ENCODE data around the gene CSTB. TPM values are rescaled to one million over a fixed set of nuclear protein-coding genes. Genes with fewer than 3 reads are reported as not detected.
"Not testable (repeated sequence)": the region's sequence is repeated elsewhere in the genome, so short reads cannot be mapped to it uniquely, and the experiment has no call there.

Gene CSTB
- total RNA-seq (2021) (44.1 and 55.9 TPM in 2 replicates), Bru-seq, nascent RNA (percentile 81 among the genes with signal in this experiment), BruChase-seq, experiment 1, labeled RNA remaining after a 2-hour chase (percentile 79 among the genes with signal in this experiment), BruChase-seq, experiment 2, labeled RNA remaining after a 6-hour chase (percentile 93 among the genes with signal in this experiment)
- long read RNA-seq, transcript CSTB-201 (3 exons, 2,164 nt): major isoform, 89 of 92 reads
- long read RNA-seq, partial matches to known transcripts: 1 of 92 reads
- long read RNA-seq, other reads (novel, unspliced or antisense): 0 of 92 reads

- Histone ChIP-seq H3K4me3 (ENCODE audit: low read depth, low read length, poor library complexity, severe bottlenecking) (peak within 1 kb of the TSS; percentile 95), H3K27me3 (replicated peaks; ENCODE audit: insufficient read depth, low read depth, low read length, poor library complexity) (no peaks in the 10 kb centered on the region), H3K27ac (ENCODE audit: low read depth, low read length, poor library complexity, severe bottlenecking) (peak within 1 kb of the TSS; percentile 92), H3K9me3 (ENCODE audit: low read depth, low read length, poor library complexity, severe bottlenecking) (no peaks in the 10 kb centered on the region), H3K4me1 (ENCODE audit: insufficient read depth, low read length, poor library complexity, severe bottlenecking) (peaks cover 25% of the 10 kb centered on the region), H3K36me3 (ENCODE audit: insufficient read depth, low read length, poor library complexity, severe bottlenecking) (peaks cover 23% of the 10 kb centered on the region)
- TF ChIP-seq, protein P1, sequence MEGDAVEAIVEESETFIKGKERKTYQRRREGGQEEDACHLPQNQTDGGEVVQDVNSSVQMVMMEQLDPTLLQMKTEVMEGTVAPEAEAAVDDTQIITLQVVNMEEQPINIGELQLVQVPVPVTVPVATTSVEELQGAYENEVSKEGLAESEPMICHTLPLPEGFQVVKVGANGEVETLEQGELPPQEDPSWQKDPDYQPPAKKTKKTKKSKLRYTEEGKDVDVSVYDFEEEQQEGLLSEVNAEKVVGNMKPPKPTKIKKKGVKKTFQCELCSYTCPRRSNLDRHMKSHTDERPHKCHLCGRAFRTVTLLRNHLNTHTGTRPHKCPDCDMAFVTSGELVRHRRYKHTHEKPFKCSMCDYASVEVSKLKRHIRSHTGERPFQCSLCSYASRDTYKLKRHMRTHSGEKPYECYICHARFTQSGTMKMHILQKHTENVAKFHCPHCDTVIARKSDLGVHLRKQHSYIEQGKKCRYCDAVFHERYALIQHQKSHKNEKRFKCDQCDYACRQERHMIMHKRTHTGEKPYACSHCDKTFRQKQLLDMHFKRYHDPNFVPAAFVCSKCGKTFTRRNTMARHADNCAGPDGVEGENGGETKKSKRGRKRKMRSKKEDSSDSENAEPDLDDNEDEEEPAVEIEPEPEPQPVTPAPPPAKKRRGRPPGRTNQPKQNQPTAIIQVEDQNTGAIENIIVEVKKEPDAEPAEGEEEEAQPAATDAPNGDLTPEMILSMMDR (conservative IDR thresholded peaks at IDR 0.05; ENCODE audit: low read depth, low read length): no peak
- CTCF ChIA-PET: no interaction called here
- intact Hi-C loops (cut with micrococcal nuclease; ENCODE audit: unreplicated experiment): no loop called here
- DNase-seq (ENCODE audit: low spot score): peak; percentile 90
- BruUV-seq (replicated peaks): no TSS peak
- POLR2A ChIA-PET (ENCODE audit: low non-redundant PET): no interaction called here
These were observed at the start of gene CSTB for GRCh38 chr21:43775795-43776430. CSTB (minus strand) TSS chr21:43776308; CDS start chr21:43776269, 39 bp downstream.

DNA sequence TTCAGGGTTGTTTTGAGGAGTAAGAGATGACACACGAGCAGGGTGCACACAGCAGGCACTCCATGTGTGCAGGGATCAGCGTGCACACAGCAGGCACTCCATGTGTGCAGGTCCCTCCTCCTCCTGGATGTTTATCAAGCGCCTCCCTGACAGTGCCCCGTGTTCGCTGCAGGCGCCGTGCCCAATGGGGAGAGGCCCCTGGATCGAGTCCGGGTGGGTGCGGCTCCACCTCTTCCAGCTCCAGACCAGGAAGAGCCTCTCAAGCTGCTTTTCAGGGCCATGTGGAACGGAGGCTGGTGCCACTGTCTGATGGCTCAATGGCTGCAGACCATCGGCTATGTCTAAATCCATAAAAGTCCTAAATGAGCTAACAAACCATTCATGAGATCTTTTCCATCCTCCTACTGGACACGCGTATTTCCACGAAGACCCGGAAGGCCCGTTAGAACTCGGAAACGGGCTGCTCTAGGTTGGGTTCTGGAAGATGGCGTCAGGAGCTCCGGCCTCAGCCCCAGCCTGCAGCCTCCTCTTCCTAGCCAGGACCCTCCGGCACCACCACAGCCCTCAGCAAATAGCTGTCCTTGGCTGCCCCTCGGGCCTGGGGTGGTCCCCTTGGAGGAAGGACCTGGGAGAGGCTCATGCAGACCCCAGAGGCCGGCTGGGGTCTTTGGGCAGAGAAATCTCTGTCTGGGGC lies 49.3 kb upstream of the CSTB start:
- BruUV-seq (replicated peaks): no TSS peak
- H3K4me3 ChIP-seq (ENCODE audit: low read depth, low read length, poor library complexity, severe bottlenecking): no peak overlapping the region
- POLR2A ChIA-PET (ENCODE audit: low non-redundant PET): no interaction called here
- DNase-seq (ENCODE audit: low spot score): no peak
- H3K4me1 ChIP-seq (ENCODE audit: insufficient read depth, low read length, poor library complexity, severe bottlenecking): no peaks in the 10 kb centered on the region
- H3K27me3 ChIP-seq (replicated peaks; ENCODE audit: insufficient read depth, low read depth, low read length, poor library complexity): no peaks in the 10 kb centered on the region
- H3K9me3 ChIP-seq (ENCODE audit: low read depth, low read length, poor library complexity, severe bottlenecking): no peaks in the 10 kb centered on the region
- intact Hi-C loops (cut with micrococcal nuclease; ENCODE audit: unreplicated experiment): no loop called here
- H3K36me3 ChIP-seq (ENCODE audit: insufficient read depth, low read length, poor library complexity, severe bottlenecking): no peaks in the 10 kb centered on the region
- no peak for TF ChIP-seq EZH2 (IDR thresholded peaks at IDR 0.05; ENCODE audit: borderline replicate concordance, low read depth, low read length, poor library complexity, severe bottlenecking)
- TF ChIP-seq, protein P1 (conservative IDR thresholded peaks at IDR 0.05; ENCODE audit: low read depth, low read length): no peak
- CTCF ChIA-PET: no interaction called here
- no peak overlapping the region for H3K27ac ChIP-seq (ENCODE audit: low read depth, low read length, poor library complexity, severe bottlenecking)

- DNase-seq (ENCODE audit: low spot score): no peak
- intact Hi-C loops (cut with micrococcal nuclease; ENCODE audit: unreplicated experiment): no loop called here
- no TSS peak for BruUV-seq (replicated peaks)
- POLR2A ChIA-PET (ENCODE audit: low non-redundant PET): interaction anchor here (0.6 kb wide), 1 partner anchor 13 kb away, joined by 3 read pairs; no protein-coding TSS in a partner anchor
- H3K36me3 ChIP-seq (ENCODE audit: insufficient read depth, low read length, poor library complexity, severe bottlenecking): no peaks in the 10 kb centered on the region
- H3K4me3 ChIP-seq (ENCODE audit: low read depth, low read length, poor library complexity, severe bottlenecking): no peak overlapping the region
- no peaks in the 10 kb centered on the region for H3K4me1 ChIP-seq (ENCODE audit: insufficient read depth, low read length, poor library complexity, severe bottlenecking)
- TF ChIP-seq, protein P1 (conservative IDR thresholded peaks at IDR 0.05; ENCODE audit: low read depth, low read length): no peak
- TF ChIP-seq EZH2 (IDR thresholded peaks at IDR 0.05; ENCODE audit: borderline replicate concordance, low read depth, low read length, poor library complexity, severe bottlenecking): no peak
- CTCF ChIA-PET: no interaction called here
- H3K27ac ChIP-seq (ENCODE audit: low read depth, low read length, poor library complexity, severe bottlenecking): no peak overlapping the region
- no peaks in the 10 kb centered on the region for H3K9me3 ChIP-seq (ENCODE audit: low read depth, low read length, poor library complexity, severe bottlenecking)
- no peaks in the 10 kb centered on the region for H3K27me3 ChIP-seq (replicated peaks; ENCODE audit: insufficient read depth, low read depth, low read length, poor library complexity)
These were observed 48.5 kb upstream of the CSTB start for GRCh38 chr21:43824333-43825241.

DNA sequence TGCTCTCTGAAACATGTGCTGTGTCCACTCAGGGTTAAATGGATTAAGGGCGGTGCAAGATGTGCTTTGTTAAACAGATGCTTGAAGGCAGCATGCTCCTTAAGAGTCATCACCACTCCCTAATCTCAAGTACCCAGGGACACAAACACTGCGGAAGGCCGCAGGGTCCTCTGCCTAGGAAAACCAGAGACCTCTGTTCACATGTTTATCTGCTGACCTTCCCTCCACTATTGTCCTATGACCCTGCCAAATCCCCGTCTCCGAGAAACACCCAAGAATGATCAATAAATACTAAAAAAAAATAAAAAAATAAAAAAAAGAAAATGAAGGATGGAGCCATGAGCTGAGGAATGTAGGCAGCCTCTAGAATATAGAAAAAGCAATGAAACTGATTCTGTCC lies 46.6 kb upstream of the CSTB start:
- H3K27ac ChIP-seq (ENCODE audit: low read depth, low read length, poor library complexity, severe bottlenecking); BruUV-seq (replicated peaks); DNase-seq (ENCODE audit: low spot score); H3K9me3 ChIP-seq (ENCODE audit: low read depth, low read length, poor library complexity, severe bottlenecking); H3K4me1 ChIP-seq (ENCODE audit: insufficient read depth, low read length, poor library complexity, severe bottlenecking); H3K4me3 ChIP-seq (ENCODE audit: low read depth, low read length, poor library complexity, severe bottlenecking); H3K36me3 ChIP-seq (ENCODE audit: insufficient read depth, low read length, poor library complexity, severe bottlenecking); POLR2A ChIA-PET (ENCODE audit: low non-redundant PET); intact Hi-C loops (cut with micrococcal nuclease; ENCODE audit: unreplicated experiment); H3K27me3 ChIP-seq (replicated peaks; ENCODE audit: insufficient read depth, low read depth, low read length, poor library complexity): not testable (repeated sequence)
- CTCF ChIA-PET: interaction anchor here (0.6 kb wide), 1 partner anchor 10 kb away, joined by 5 read pairs; no protein-coding TSS in a partner anchor
